ENCODE results near the gene PLIN4.

The PLIN4 gene

DNA sequence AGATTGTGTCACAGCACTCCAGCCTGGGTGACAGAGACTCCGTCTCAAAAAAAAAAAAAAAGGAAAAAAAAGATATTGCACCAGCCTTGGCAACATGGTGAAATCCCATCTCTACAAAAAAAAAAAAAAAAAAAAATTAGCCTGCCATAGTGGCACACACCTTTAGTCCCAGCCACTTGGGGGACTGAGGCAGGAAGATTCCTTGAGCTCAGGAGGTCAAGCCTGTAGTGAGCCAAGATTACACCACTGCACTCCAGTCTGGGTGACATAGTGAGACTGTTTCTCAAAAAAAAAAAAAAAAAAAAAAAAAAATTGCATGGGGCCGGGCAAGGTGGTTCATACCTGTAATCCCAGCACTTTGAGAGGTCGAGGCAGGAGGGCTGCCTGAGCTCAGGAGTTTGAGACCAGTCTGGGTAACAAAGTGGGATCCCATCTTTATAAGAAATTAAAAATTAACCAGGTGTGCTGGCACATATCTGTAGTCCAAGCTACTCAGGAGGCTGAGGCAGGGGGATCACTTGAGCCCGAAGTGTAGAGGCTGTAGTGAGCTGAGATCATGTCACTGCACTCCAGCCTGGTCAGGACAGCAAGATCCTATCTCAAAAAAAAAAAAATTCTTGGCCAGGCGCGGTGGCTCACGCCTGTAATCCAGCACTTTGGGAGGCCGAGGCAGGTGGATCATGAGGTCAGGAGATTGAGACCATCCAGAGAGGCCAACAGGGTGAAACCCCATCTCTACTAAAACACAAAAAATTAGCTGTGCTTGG lies 53.3 kb downstream of the PLIN4 start:
- DNase-seq = no peak

DNA sequence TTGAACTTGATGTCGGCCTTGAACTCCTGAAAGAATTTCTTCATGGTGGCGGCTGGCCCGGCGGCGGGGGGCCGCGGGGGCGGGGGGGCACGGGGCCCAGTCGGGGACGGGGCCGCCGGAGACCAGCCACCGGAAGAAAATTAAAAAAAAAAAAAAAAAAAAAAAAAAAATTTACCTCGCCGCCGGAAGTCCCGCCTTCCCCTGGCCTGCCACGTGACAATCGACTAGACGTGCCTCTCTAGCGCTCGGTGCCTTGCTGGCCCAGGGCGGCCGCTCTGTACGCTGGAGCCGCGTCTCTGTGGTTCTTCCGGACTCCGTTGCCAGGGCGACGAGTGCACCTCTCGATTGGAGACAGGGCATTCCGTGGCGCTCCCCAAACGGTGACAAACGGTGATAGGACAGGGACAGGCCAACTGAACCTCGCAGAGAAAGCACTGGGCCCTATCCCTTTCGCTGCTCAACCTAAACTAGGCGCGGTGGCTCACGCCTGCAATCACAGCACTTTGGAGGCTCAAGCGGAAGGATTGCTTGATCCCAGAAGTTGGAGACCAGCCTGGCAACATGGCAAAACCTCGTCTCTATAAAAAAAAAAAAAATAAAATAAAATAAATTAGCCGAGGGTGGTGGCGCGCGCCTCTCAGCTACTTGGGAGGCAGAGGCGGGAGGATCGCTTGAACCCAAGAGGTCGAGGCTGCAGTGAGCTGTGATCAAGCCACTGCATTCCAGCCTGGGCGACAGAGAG lies 60.5 kb downstream of the PLIN4 start, which contains the start of gene UBXN6:
Gene UBXN6, minus strand, starts transcription at position 141 of the 742 bp plus-strand sequence. Its CDS starts 97 bp downstream, at position 44.
- peak; percentile 68 to 98 (median 95) for DNase-seq

DNA sequence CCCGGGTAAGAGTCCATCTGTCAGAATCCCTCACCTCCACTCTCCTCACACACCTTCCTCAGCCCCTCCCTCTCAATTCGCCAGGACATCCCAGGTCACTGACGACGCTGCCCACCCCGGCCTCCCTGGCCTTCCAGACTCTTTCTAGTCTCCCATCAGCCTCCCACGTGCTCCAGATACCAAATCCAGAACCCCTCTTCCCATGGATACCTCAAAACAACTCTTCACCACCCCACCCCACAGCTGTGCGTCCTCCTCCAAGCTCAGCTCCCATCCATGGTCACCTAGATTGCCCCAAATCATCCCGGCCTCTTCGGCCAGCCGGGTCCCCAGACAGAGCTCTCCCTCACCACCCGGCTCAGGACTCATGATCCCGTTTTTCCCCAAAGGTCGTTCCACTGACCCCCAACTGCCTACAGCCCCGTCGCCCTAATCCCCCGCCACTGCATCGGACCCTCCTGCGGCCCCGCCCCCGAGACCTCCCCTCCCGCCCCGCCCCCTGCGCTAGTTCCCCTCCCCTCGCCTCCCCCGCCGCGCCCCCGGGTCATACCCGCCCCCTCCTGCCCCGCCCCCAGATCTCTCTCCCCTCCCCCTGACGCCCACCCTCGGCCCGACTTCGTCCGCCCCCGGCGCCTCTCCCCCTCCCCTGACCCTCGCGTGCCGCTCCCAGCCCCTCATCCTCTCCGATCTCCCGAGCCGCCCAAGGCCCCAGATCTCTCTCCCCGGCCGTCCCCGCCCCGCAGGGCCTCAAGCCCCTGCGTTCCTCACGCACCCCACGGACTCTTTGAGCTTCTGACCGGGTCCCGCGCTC lies 61.2 kb downstream of the PLIN4 start:
- DNase-seq = peak in 25 of 58 donors; percentile 22 to 69 (median 50)

GRCh38 chr19:4456476-4456842 lies 61.8 kb downstream of the PLIN4 start:
- DNase-seq = peak in 25 of 58 donors; percentile 13 to 62 (median 38)

- peak in 21 of 58 donors; percentile 15 to 53 (median 32) for DNase-seq
Observed at GRCh38 chr19:4455719-4456475, 62.4 kb downstream of the PLIN4 start.

DNA sequence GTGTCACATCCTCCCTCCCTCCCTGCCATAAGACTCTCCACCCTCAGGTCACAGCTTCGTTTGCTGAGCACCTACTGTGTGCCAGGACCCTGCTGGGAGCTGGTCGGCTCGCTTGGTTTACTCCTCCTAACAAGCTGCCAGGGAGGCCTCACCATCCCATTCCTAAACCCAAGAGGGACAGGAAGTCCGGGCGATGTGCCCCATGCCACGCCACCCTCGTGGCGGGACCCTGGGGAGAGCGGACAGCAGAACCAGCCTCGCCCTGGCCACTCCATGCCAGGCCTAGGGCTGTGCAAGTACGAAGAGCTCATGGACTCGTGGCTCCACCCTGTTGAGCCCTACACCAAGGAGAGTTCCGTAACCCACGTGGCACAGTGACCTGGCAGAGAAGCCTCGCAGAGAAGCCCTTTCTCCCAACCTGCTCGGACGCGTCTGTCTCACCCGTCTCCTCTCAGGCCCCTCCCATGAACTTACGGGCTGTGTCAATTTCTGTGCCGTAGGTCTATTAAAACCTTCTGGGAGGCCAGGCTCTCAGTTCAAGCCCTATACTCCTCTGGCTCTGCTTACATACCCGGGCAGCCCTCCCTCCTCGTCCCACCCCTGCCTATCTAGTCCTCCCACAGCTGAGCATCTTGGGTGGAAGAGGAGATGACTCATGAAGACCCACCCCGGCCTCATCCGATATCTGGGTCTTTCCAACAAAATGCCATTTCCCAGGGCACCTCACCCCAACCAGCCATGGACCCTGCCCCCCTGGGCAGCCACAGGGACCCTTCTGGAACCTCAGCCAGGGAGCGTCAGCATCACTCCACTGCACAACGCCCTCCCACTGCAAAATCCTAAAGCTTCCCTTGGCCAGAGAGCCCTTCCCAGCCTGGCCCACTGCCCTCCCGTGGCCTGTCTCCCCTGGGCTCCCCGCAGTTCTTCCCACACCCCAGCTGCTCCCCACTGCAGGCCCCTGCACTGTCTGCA lies 63.3 kb downstream of the PLIN4 start:
- peak in 1 of 58 donors; percentile 17 for DNase-seq

GRCh38 chr19:4453232-4454179 lies 64.8 kb downstream of the PLIN4 start:
- no peak for DNase-seq

DNA sequence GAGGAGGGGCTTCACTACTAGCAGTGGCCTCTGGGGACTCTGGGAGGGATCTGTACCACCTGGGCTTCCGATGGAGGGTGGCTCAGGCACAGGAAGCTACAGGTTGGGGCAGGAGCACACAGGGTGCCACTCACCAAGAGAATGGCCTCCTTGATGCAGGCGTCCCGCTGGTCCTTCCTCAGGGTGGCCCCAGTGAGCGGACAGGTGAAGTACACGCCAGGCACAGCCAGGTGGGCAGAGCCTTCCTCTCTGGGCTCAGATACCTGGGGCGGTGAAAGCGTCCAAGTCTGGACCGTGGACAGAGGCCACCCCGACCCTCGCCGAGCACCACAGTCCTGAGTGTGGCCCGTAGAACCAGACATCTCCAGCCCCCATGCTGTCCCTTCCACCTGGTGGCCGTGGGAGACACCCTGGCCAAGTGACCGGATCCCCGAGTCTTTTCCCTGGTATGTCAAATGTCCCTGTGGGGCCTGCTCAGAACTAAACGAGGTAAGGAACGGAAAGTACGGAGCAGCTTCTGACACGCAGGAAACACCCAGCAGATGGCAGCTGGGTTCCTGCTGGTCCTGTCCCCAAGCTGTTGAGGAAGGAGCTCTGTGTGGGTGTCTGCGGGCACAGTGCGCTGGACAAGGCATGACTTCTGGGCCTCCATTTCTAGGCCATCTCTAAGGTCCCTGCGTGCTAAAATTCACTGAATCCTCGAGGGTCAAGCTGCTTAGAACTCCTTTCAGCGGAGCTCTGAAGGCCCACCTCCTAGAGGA lies 65.9 kb downstream of the PLIN4 start:
- no peak for DNase-seq
